AML-193 (cell line): ENCODE data around the gene RNF43.

Experiments used
- DNase-seq, 2 experiments: peaks; one replicate each; lab custom pipeline; 2025; lab: John Stamatoyannopoulos, UW

The RNF43 gene

GRCh38 chr17:58417300-58418092 lies at the start of gene RNF43:
TSS of gene RNF43 (minus strand) at chr17:58417534. CDS start at chr17:58415577, 1,957 bp downstream.
- peak; percentile 93 to 96 for DNase-seq

GRCh38 chr17:58455491-58455890 lies 38.2 kb upstream of the RNF43 start:
- DNase-seq, result no peak

- no peak for DNase-seq
Measured at GRCh38 chr17:58452738-58453137, 35.4 kb upstream of the RNF43 start.

- peak; percentile 90 to 94 for DNase-seq
Measured at GRCh38 chr17:58447039-58447975, 30.0 kb upstream of the RNF43 start.

- no peak for DNase-seq
Measured at GRCh38 chr17:58446086-58446485, 28.8 kb upstream of the RNF43 start.

- no peak for DNase-seq
Measured at GRCh38 chr17:58436805-58437239, 19.5 kb upstream of the RNF43 start.

GRCh38 chr17:58436245-58436644 lies 18.9 kb upstream of the RNF43 start:
- no peak for DNase-seq

- DNase-seq, result peak; percentile 27 to 29
Measured at GRCh38 chr17:58432806-58433573, 15.7 kb upstream of the RNF43 start.

GRCh38 chr17:58427807-58428206 lies 10.5 kb upstream of the RNF43 start:
- no peak for DNase-seq

- DNase-seq, result no peak
Measured at GRCh38 chr17:58421711-58422110, 4.4 kb upstream of the RNF43 start.

GRCh38 chr17:58420827-58421226 lies 3.5 kb upstream of the RNF43 start:
- DNase-seq, result no peak

- DNase-seq, result no peak
Measured at GRCh38 chr17:58416937-58417299, 416 bp downstream of the RNF43 start.

- DNase-seq, result no peak
Measured at GRCh38 chr17:58416396-58416795, 938 bp downstream of the RNF43 start.

- DNase-seq, result no peak
Measured at GRCh38 chr17:58415371-58416055, 1.8 kb downstream of the RNF43 start.

- no peak for DNase-seq
Measured at GRCh38 chr17:58414596-58414997, 2.7 kb downstream of the RNF43 start.

GRCh38 chr17:58413684-58414083 lies 3.6 kb downstream of the RNF43 start:
- no peak for DNase-seq

GRCh38 chr17:58412961-58413586 lies 4.3 kb downstream of the RNF43 start:
- DNase-seq, result no peak

- DNase-seq, result no peak
Measured at GRCh38 chr17:58412064-58412703, 5.2 kb downstream of the RNF43 start.

- DNase-seq, result no peak
Measured at GRCh38 chr17:58411408-58411894, 5.9 kb downstream of the RNF43 start.

- DNase-seq, result no peak
Measured at GRCh38 chr17:58410714-58411407, 6.5 kb downstream of the RNF43 start.
